H1 (cell line): ENCODE measurements around the gene METTL25B. TPM values are rescaled to one million over a fixed set of nuclear protein-coding genes. Genes with fewer than 3 reads are reported as not detected.
A peak's percentile ranks its signal among the peaks of the same experiment; 100 is the strongest.

ENCODE experiments used
- CTCF ChIA-PET: fragments of 300-600 bp; sonication (Branson Sonifier 250); formaldehyde crosslinking; loops from one replicate; lab custom pipeline; 2021; ENCODE audit not compliant: partially characterized antibody; lab: Charles Lee
- POLR2A ChIA-PET: fragments of 300-600 bp; sonication (Branson Sonifier 250); formaldehyde crosslinking; loops from one replicate; lab custom pipeline; 2021; ENCODE audit warnings: inconsistent platforms; ENCODE audit not compliant: partially characterized antibody; lab: Charles Lee
- DNase-seq, 2 experiments: peaks; one replicate each; pipeline versions ENCODE4 v3.0.0 to v3.0.0-alpha.2; 2010 to 2022; ENCODE audit warnings: low spot score in 2 of 2, low read depth in 1 of 2, mixed read lengths in 1 of 2
- FAIRE-seq: peaks from 2 replicates; lab custom pipeline; 2011; peaks lifted over from hg19 to GRCh38; lab: Jason Lieb, UNC
- H2AFZ ChIP-seq: 2 replicates; pipeline ENCODE4 v1.8.1; 2012; ENCODE audit warnings: low read length, inconsistent platforms
- H2AK5ac ChIP-seq: 2 replicates; pipeline ENCODE4 v1.6.1; 2013; ENCODE audit warnings: low read depth, low read length
- H2BK120ac ChIP-seq: replicated peaks from 2 replicates; pipeline ENCODE3; 2013; ENCODE audit warnings: low read depth, low read length, inconsistent platforms
- H2BK12ac ChIP-seq: 2 replicates; pipeline ENCODE4 v1.6.1; 2013; ENCODE audit warnings: low read depth, low read length
- H2BK15ac ChIP-seq: 2 replicates; pipeline ENCODE4 v1.6.1; 2013; ENCODE audit warnings: low read length
- H2BK20ac ChIP-seq: 2 replicates; pipeline ENCODE4 v1.6.1; 2013; ENCODE audit warnings: low read length
- H2BK5ac ChIP-seq: 2 replicates; pipeline ENCODE4 v1.6.1; 2013; ENCODE audit warnings: low read depth, low read length
- H3K14ac ChIP-seq: 2 replicates; pipeline ENCODE4 v1.6.1; 2013; ENCODE audit warnings: inconsistent platforms; ENCODE audit not compliant: insufficient read length
- H3K18ac ChIP-seq: 2 replicates; pipeline ENCODE4 v1.6.1; 2013; ENCODE audit warnings: low read length; ENCODE audit errors: extremely low read depth
- H3K23ac ChIP-seq: 2 replicates; pipeline ENCODE4 v1.6.1; 2013; ENCODE audit warnings: inconsistent platforms; ENCODE audit not compliant: insufficient read length
- H3K23me2 ChIP-seq: 2 replicates; pipeline ENCODE4 v1.6.1; 2013; ENCODE audit warnings: low read depth, low read length
- H3K27ac ChIP-seq: 2 replicates; pipeline ENCODE4 v1.6.1; 2011; ENCODE audit warnings: low read depth, low read length, inconsistent platforms
- H3K27me3 ChIP-seq, 4 experiments: replicated peaks in 1 of 4; 1 replicate in 1 of 4; 2 replicates in 3 of 4; pipeline versions ENCODE4 v1.6.1 to v1.8.1; 2011 to 2013; ENCODE audit warnings: low read length in 3 of 4, mild to moderate bottlenecking in 3 of 4, inconsistent platforms in 2 of 4, mixed read lengths in 2 of 4, moderate library complexity in 1 of 4; ENCODE audit not compliant: control insufficient read depth in 3 of 4, insufficient read depth in 3 of 4; ENCODE audit errors: extremely low read depth in 1 of 4
- H3K36me3 ChIP-seq, 4 experiments: 2 replicates each; pipeline versions ENCODE4 v1.6.1 to v1.8.1; 2011 to 2013; ENCODE audit warnings: mild to moderate bottlenecking in 4 of 4, low read length in 3 of 4, moderate library complexity in 2 of 4, control low read depth in 1 of 4, inconsistent platforms in 1 of 4; ENCODE audit not compliant: insufficient read depth in 4 of 4, control insufficient read depth in 2 of 4
- H3K4ac ChIP-seq: replicated peaks from 2 replicates; pipeline ENCODE3; 2013; ENCODE audit warnings: low read length, low read depth, mixed read lengths, inconsistent platforms; ENCODE audit not compliant: insufficient read length
- H3K4me1 ChIP-seq, 4 experiments: replicated peaks in 1 of 4; 1 replicate in 1 of 4; 2 replicates in 3 of 4; pipeline versions ENCODE4 v1.6.1 to v1.8.1; 2011 to 2013; ENCODE audit warnings: low read length in 3 of 4, inconsistent platforms in 2 of 4, mixed read lengths in 1 of 4; ENCODE audit not compliant: insufficient read depth in 4 of 4, control insufficient read depth in 3 of 4
- H3K4me2 ChIP-seq, 2 experiments: 2 replicates each; pipeline versions ENCODE4 v1.6.1 to v1.8.1; 2011 to 2013; ENCODE audit warnings: low read depth in 2 of 2, low read length in 2 of 2, control low read depth in 1 of 2, inconsistent platforms in 1 of 2, mild to moderate bottlenecking in 1 of 2; ENCODE audit not compliant: insufficient read depth in 1 of 2
- H3K4me3 ChIP-seq, 4 experiments: fragments of 200-600, 300-600 bp in 1 of 4; sonication (generic), shearing (Covaris generic), sonication (Bioruptor Twin) in 1 of 4; 2 replicates each; pipeline versions ENCODE4 v1.5.1 to v1.8.1; 2011 to 2016; ENCODE audit warnings: low read length in 4 of 4, low read depth in 3 of 4, control low read depth in 2 of 4, inconsistent platforms in 2 of 4, mild to moderate bottlenecking in 2 of 4, mixed read lengths in 1 of 4, moderate library complexity in 1 of 4; ENCODE audit not compliant: insufficient read depth in 2 of 4; ENCODE audit errors: extremely low read depth in 1 of 4
- H3K56ac ChIP-seq: replicated peaks from 2 replicates; pipeline ENCODE3; 2013; ENCODE audit warnings: low read depth, mild to moderate bottlenecking, mixed read lengths, low read length, inconsistent platforms; ENCODE audit not compliant: insufficient read length
- H3K79me1 ChIP-seq: 2 replicates; pipeline ENCODE4 v1.6.1; 2013; ENCODE audit warnings: low read depth, low read length, control low read depth
- H3K79me2 ChIP-seq, 2 experiments: 2 replicates each; pipeline versions ENCODE4 v1.6.1 to v1.8.1; 2012 to 2013; ENCODE audit warnings: low read length in 2 of 2, mild to moderate bottlenecking in 2 of 2, inconsistent platforms in 1 of 2; ENCODE audit not compliant: insufficient read depth in 2 of 2, control insufficient read depth in 1 of 2
- H3K9ac ChIP-seq, 4 experiments: replicated peaks in 1 of 4; 1 replicate in 1 of 4; 2 replicates in 3 of 4; pipeline versions ENCODE4 v1.6.1 to v1.8.1; 2011 to 2013; ENCODE audit warnings: low read depth in 3 of 4, low read length in 3 of 4, control low read depth in 2 of 4, mild to moderate bottlenecking in 2 of 4, moderate library complexity in 2 of 4, inconsistent platforms in 1 of 4; ENCODE audit errors: extremely low read depth in 1 of 4
- H3K9me3 ChIP-seq, 2 experiments: 2 replicates each; pipeline versions ENCODE4 v1.6.1 to v1.8.1; 2012 to 2013; ENCODE audit warnings: mild to moderate bottlenecking in 2 of 2, moderate library complexity in 2 of 2, control low read depth in 1 of 2, inconsistent platforms in 1 of 2, low read depth in 1 of 2, low read length in 1 of 2, mixed read lengths in 1 of 2; ENCODE audit not compliant: insufficient read depth in 2 of 2
- H4K20me1 ChIP-seq, 2 experiments: replicated peaks in 1 of 2; 2 replicates each; pipeline versions ENCODE3 to v1.8.1; 2011 to 2013; ENCODE audit warnings: inconsistent platforms in 2 of 2, low read length in 2 of 2, mild to moderate bottlenecking in 1 of 2; ENCODE audit not compliant: insufficient read depth in 2 of 2, control insufficient read depth in 1 of 2
- H4K5ac ChIP-seq: 2 replicates; pipeline ENCODE4 v1.6.1; 2013; ENCODE audit warnings: low read length, low read depth, mixed read lengths, inconsistent platforms; ENCODE audit not compliant: insufficient read length
- H4K8ac ChIP-seq: 2 replicates; pipeline ENCODE4 v1.8.0; 2013; ENCODE audit warnings: mild to moderate bottlenecking, moderate library complexity, low read length, inconsistent platforms; ENCODE audit not compliant: insufficient read depth; ENCODE audit errors: extremely low read depth
- H4K91ac ChIP-seq: replicated peaks from 2 replicates; pipeline ENCODE3; 2013; ENCODE audit warnings: low read length, mixed read lengths, inconsistent platforms; ENCODE audit not compliant: insufficient read length
- ATF2 ChIP-seq: IDR thresholded peaks from 2 replicates; pipeline ENCODE4 v1.6.1; 2012; ENCODE audit warnings: low read length, inconsistent platforms
- BRCA1 ChIP-seq: IDR thresholded peaks from 2 replicates; pipeline ENCODE4 v1.6.1; 2012; ENCODE audit warnings: low read depth, low read length, improper control_type of control experiment
- CEBPB ChIP-seq: IDR thresholded peaks from 2 replicates; pipeline ENCODE4 v1.6.1; 2012; ENCODE audit warnings: low read depth, low read length
- EGR1 ChIP-seq: IDR thresholded peaks from 2 replicates; pipeline ENCODE4 v1.6.1; 2011; ENCODE audit warnings: low read depth, low read length, borderline replicate concordance
- EZH2 ChIP-seq: fragments of 200-600 bp; sonication (generic); IDR thresholded peaks from 2 replicates; pipeline ENCODE4 v1.7.1; 2012; ENCODE audit warnings: low read depth, mild to moderate bottlenecking, moderate library complexity, low read length, inconsistent platforms; ENCODE audit not compliant: severe bottlenecking
- HDAC6 ChIP-seq: IDR thresholded peaks from one replicate; pipeline ENCODE4 v1.7.1; 2012; ENCODE audit warnings: low read depth, mild to moderate bottlenecking, inconsistent platforms, low read length, moderate library complexity
- KDM5A ChIP-seq: fragments of 200-600 bp; IDR thresholded peaks from 2 replicates; pipeline ENCODE4 v1.7.1; 2012; ENCODE audit warnings: mild to moderate bottlenecking, low read length, inconsistent platforms, mixed read lengths
- MAFK ChIP-seq: IDR thresholded peaks from 2 replicates; pipeline ENCODE4 v1.6.1; 2012; ENCODE audit warnings: low read depth, mild to moderate bottlenecking, improper control_type of control experiment, low read length
- PHF8 ChIP-seq: fragments of 200-600 bp; sonication (generic); conservative IDR thresholded peaks from 2 replicates; pipeline ENCODE4 v1.7.1; 2012; ENCODE audit warnings: low read depth, mild to moderate bottlenecking, inconsistent platforms, low read length, moderate library complexity
- RAD21 ChIP-seq, 2 experiments: IDR thresholded peaks in 1 of 2; conservative IDR thresholded peaks in 1 of 2; 2 replicates each; pipeline ENCODE4 v1.6.1; 2011; ENCODE audit warnings: low read depth in 2 of 2, low read length in 2 of 2, improper control_type of control experiment in 1 of 2, inconsistent platforms in 1 of 2, mild to moderate bottlenecking in 1 of 2, moderate library complexity in 1 of 2
- SIRT6 ChIP-seq: IDR thresholded peaks from one replicate; pipeline ENCODE4 v1.7.1; 2012; ENCODE audit warnings: low read length, inconsistent platforms
- TAF1 ChIP-seq: IDR thresholded peaks from 2 replicates; pipeline ENCODE4 v1.6.1; 2011; ENCODE audit warnings: mild to moderate bottlenecking, low read depth, low read length
- WGBS, 2 experiments: shearing (Covaris generic) in 1 of 2; methylation state at CpG; one replicate each; pipeline versions ENCODE4 v1.1.6 to v1.1.7; 2013 to 2015; ENCODE audit warnings: low lambda C conversion rate in 2 of 2, mixed read lengths in 2 of 2, inconsistent platforms in 1 of 2, low coverage in 1 of 2, missing lambda C conversion rate in 1 of 2; ENCODE audit not compliant: insufficient replicate concordance in 2 of 2, insufficient coverage in 1 of 2, insufficient read length in 1 of 2; ENCODE audit errors: extremely low coverage in 1 of 2, missing lambda C conversion rate in 1 of 2; 5-methylcytosine and 5-hydroxymethylcytosine counted together
- polyA plus RNA-seq, 7 experiments: library from polyadenylated mRNA; depleted of rRNA in 3 of 7; stranded (reverse) in 5 of 7; unstranded in 2 of 7; fragments of >200 nt in 5 of 7; fragments of 200-250 nt in 2 of 7; gene quantifications; 1 replicate in 5 of 7; 2 replicates in 1 of 7; 4 replicates in 1 of 7; pipeline versions ENCODE4 v1.2.1 to v1.2.3, GENCODE V29; 2011 to 2013; ENCODE audit warnings: missing spikeins in 2 of 7, mixed read lengths in 2 of 7
- total RNA-seq: library from RNA; stranded (reverse); fragmentation: NEBNext Ultra II Directional; extraction: Animal tissue kit (Norgen Biotek cat#: 25700); gene quantifications from 2 replicates; pipeline ENCODE4 v1.2.1, GENCODE V29; 2021

METTL25B gene
- total and polyA plus RNA-seq, 2 of the 8 experiments (the other 6 are each of a cell fraction or from before 2014, with no cell fraction given), result 28.4 to 30.1 TPM

GRCh38 chr1:156712626-156713025 lies 15.6 kb upstream of the METTL25B start:
- Histone ChIP-seq H2AFZ (no peak overlapping the region), H3K23ac (no peak overlapping the region), H3K27ac (no peak overlapping the region), H3K14ac (no peak overlapping the region), H2BK15ac (no peak overlapping the region), H3K4me1 (peaks cover 20 to 48% (median 35%) of the 10 kb centered on the region in 4 experiments), H3K9me3 (no peaks in the 10 kb centered on the region), H3K36me3 (no peaks in the 10 kb centered on the region), H2BK120ac (no peak overlapping the region), H4K91ac (no peak overlapping the region), H3K4me2 (no peak overlapping the region), H3K27me3 (no peaks in the 10 kb centered on the region), H3K79me1 (no peaks in the 10 kb centered on the region), H4K8ac (0 out of 2 replicates have a peak overlapping the region, but pooled peaks have one; percentile 17), H3K23me2 (peaks cover 3% of the 10 kb centered on the region; the same call in 1 of the 2 replicates), H3K79me2 (no peaks in the 10 kb centered on the region), H3K18ac (no peak overlapping the region), H4K20me1 (peaks cover 0 to 2% of the 10 kb centered on the region in 2 experiments), H3K56ac (no peak overlapping the region), H2AK5ac (no peak overlapping the region; the same call in 1 of the 2 replicates), H2BK5ac (no peak overlapping the region), H2BK12ac (no peak overlapping the region; the same call in 1 of the 2 replicates), H2BK20ac (no peak overlapping the region), H4K5ac (no peak overlapping the region), H3K4me3 (no peak overlapping the region), H3K4ac (no peak overlapping the region), H3K9ac (no peak overlapping the region)
- FAIRE-seq, result no peak
- ChIA-PET CTCF (interaction anchor here (0.6 to 66.0 kb wide), 9 partner anchors 7 to 182 kb away, joined by 3 to 4284 read pairs (median 5); partner anchors contain the start of genes CRABP2, INSRR, ISG20L2 and METTL25B), POLR2A (interaction anchor here (1.3 to 16.9 kb wide), 7 partner anchors 10 to 54 kb away, joined by 3 to 530 read pairs (median 10); partner anchors contain the start of genes ISG20L2, METTL25B, NES and PRCC)
- DNase-seq, result no peak
- WGBS, 2 experiments, result 86% methylated on average over 3 of the region's 3 CpGs; no CpG with 5 or more reads in 1 of the 2 experiments
- no peak for TF ChIP-seq TAF1
- no peak for TF ChIP-seq PHF8
- no peak for TF ChIP-seq RAD21 (IDR thresholded peaks at IDR 0.05 in 1 of 2, conservative IDR thresholded peaks at IDR 0.05 in 1 of 2; ENCODE audit: low read depth in 2 of 2, low read length in 2 of 2)
- TF ChIP-seq HDAC6, result no peak
- no peak for TF ChIP-seq ATF2
- TF ChIP-seq BRCA1, result no peak
- TF ChIP-seq SIRT6, result no peak
- no peak for TF ChIP-seq EZH2
- TF ChIP-seq KDM5A, result no peak
- TF ChIP-seq MAFK, result no peak
- TF ChIP-seq CEBPB, result no peak
- TF ChIP-seq EGR1, result no peak
